Endothelial cell of umbilical vein (primary cell): ENCODE measurements around the gene PPP1R16B.

Experiments
- CTCF ChIP-seq, 2 donors: IDR thresholded peaks; 1 replicate in 1 of 2; 2 replicates in 1 of 2; pipeline ENCODE4 v1.5.1; 2011; ENCODE audit warnings: low read length in 2 of 2, mild to moderate bottlenecking in 2 of 2, moderate library complexity in 2 of 2, control low read depth in 1 of 2, inconsistent platforms in 1 of 2, low read depth in 1 of 2; ENCODE audit not compliant: insufficient read depth in 1 of 2; ENCODE audit errors: extremely low read depth in 1 of 2
- EZH2 ChIP-seq: IDR thresholded peaks from 2 replicates; pipeline ENCODE4 v1.6.1; 2012; ENCODE audit warnings: borderline replicate concordance, low read depth, mild to moderate bottlenecking, moderate library complexity, low read length, inconsistent platforms; ENCODE audit not compliant: severe bottlenecking
- FOS ChIP-seq: IDR thresholded peaks from 2 replicates; pipeline ENCODE4 v1.6.1; 2011; ENCODE audit warnings: mild to moderate bottlenecking, low read length, moderate library complexity, borderline replicate concordance; ENCODE audit not compliant: insufficient read depth
- JUN ChIP-seq: IDR thresholded peaks from 2 replicates; pipeline ENCODE4 v1.6.1; 2011; ENCODE audit warnings: borderline replicate concordance, low read depth; ENCODE audit not compliant: insufficient read length, insufficient read depth
- MAX ChIP-seq: IDR thresholded peaks from 2 replicates; pipeline ENCODE4 v1.6.1; 2011; ENCODE audit not compliant: insufficient read depth, insufficient read length
- MYC ChIP-seq: IDR thresholded peaks from one replicate; pipeline ENCODE4 v1.6.1; 2011; ENCODE audit warnings: mild to moderate bottlenecking, low read depth, low read length
- POLR2A ChIP-seq: IDR thresholded peaks from 2 replicates; pipeline ENCODE4 v1.6.1; 2012; ENCODE audit warnings: low read depth, mild to moderate bottlenecking, control low read depth, low read length
- POLR2AphosphoS5 ChIP-seq: IDR thresholded peaks from 2 replicates; pipeline ENCODE4 v1.6.1; 2012; ENCODE audit warnings: low read depth, mild to moderate bottlenecking, control low read depth, low read length, moderate library complexity; ENCODE audit not compliant: insufficient read depth

- TF ChIP-seq POLR2AphosphoS5 = peak; percentile 25
- no peak for TF ChIP-seq EZH2
- no peak for TF ChIP-seq CTCF (IDR thresholded peaks at IDR 0.05; ENCODE audit: extremely low read depth in 1 of 2, insufficient read depth in 1 of 2, low read depth in 1 of 2, low read length in 2 of 2)
- TF ChIP-seq MYC = no peak
- TF ChIP-seq POLR2A = peak; percentile 21
- TF ChIP-seq JUN = peak; percentile 10
- no peak for TF ChIP-seq MAX
- no peak for TF ChIP-seq FOS
Measured at GRCh38 chr20:38812182-38812581, 6.7 kb downstream of the PPP1R16B start.
